Trophoblast cell (in vitro differentiated cells and primary cell): ENCODE results near the gene METTL9.

Experiments
- DNase-seq, 2 donors: peaks; one replicate each; pipeline ENCODE4 v3.0.0-alpha.2; 2016
- H2AFZ ChIP-seq: 2 replicates; pipeline ENCODE4 v1.6.1; 2013; ENCODE audit warnings: low read length, moderate library complexity, mild to moderate bottlenecking; ENCODE audit not compliant: insufficient read depth, poor library complexity
- H2AK5ac ChIP-seq: 2 replicates; pipeline ENCODE4 v1.6.1; 2013; ENCODE audit warnings: mild to moderate bottlenecking, low read length
- H2BK120ac ChIP-seq: 2 replicates; pipeline ENCODE4 v1.6.1; 2013; ENCODE audit warnings: low read length, mild to moderate bottlenecking, moderate library complexity; ENCODE audit not compliant: insufficient read depth, poor library complexity
- H2BK12ac ChIP-seq: 2 replicates; pipeline ENCODE4 v1.6.1; 2013; ENCODE audit warnings: mild to moderate bottlenecking, low read length, moderate library complexity
- H2BK5ac ChIP-seq: 2 replicates; pipeline ENCODE4 v1.6.1; 2013; ENCODE audit warnings: low read length, low read depth, moderate library complexity, mild to moderate bottlenecking; ENCODE audit not compliant: poor library complexity
- H3K14ac ChIP-seq: 2 replicates; pipeline ENCODE4 v1.6.1; 2013; ENCODE audit warnings: mild to moderate bottlenecking, low read length
- H3K18ac ChIP-seq: 2 replicates; pipeline ENCODE4 v1.6.1; 2013; ENCODE audit warnings: mild to moderate bottlenecking, low read length
- H3K23ac ChIP-seq: 2 replicates; pipeline ENCODE4 v1.6.1; 2013; ENCODE audit warnings: low read length
- H3K27ac ChIP-seq: 2 replicates; pipeline ENCODE4 v1.5.1; 2013; ENCODE audit warnings: low read depth, mild to moderate bottlenecking, inconsistent platforms, low read length, moderate library complexity
- H3K27me3 ChIP-seq: 2 replicates; pipeline ENCODE4 v1.6.1; 2013; ENCODE audit warnings: inconsistent platforms, mild to moderate bottlenecking, low read length, moderate library complexity; ENCODE audit not compliant: insufficient read depth
- H3K36me3 ChIP-seq, 2 experiments: 1 replicate in 1 of 2; 2 replicates in 1 of 2; pipeline ENCODE4 v1.6.1; 2013; ENCODE audit warnings: low read length in 2 of 2, mild to moderate bottlenecking in 2 of 2, moderate library complexity in 1 of 2; ENCODE audit not compliant: insufficient read depth in 2 of 2, control insufficient read depth in 1 of 2
- H3K4ac ChIP-seq: 2 replicates; pipeline ENCODE4 v1.6.1; 2013; ENCODE audit warnings: low read depth, mild to moderate bottlenecking, low read length, moderate library complexity
- H3K4me1 ChIP-seq, 2 experiments: 1 replicate in 1 of 2; 2 replicates in 1 of 2; pipeline ENCODE4 v1.6.1; 2013; ENCODE audit warnings: low read length in 2 of 2, mild to moderate bottlenecking in 2 of 2, moderate library complexity in 1 of 2; ENCODE audit not compliant: insufficient read depth in 2 of 2, control insufficient read depth in 1 of 2
- H3K4me2 ChIP-seq: 2 replicates; pipeline ENCODE4 v1.6.1; 2013; ENCODE audit warnings: inconsistent platforms, mild to moderate bottlenecking, low read length, moderate library complexity
- H3K4me3 ChIP-seq: 2 replicates; pipeline ENCODE4 v1.5.1; 2013; ENCODE audit warnings: mild to moderate bottlenecking, low read depth, low read length, inconsistent platforms
- H3K79me1 ChIP-seq: one replicate; pipeline ENCODE4 v1.6.1; 2013; ENCODE audit warnings: low read length
- H3K79me2 ChIP-seq: 2 replicates; pipeline ENCODE4 v1.6.1; 2013; ENCODE audit warnings: low read length, mild to moderate bottlenecking; ENCODE audit not compliant: control insufficient read depth, insufficient read depth, poor library complexity
- H3K9ac ChIP-seq: 2 replicates; pipeline ENCODE4 v1.6.1; 2013; ENCODE audit warnings: mild to moderate bottlenecking, low read length
- H3K9me3 ChIP-seq: 2 replicates; pipeline ENCODE4 v1.6.1; 2013; ENCODE audit warnings: low read depth, mild to moderate bottlenecking, control low read depth, inconsistent platforms, low read length; ENCODE audit not compliant: insufficient read depth
- H4K12ac ChIP-seq: 2 replicates; pipeline ENCODE4 v1.6.1; 2013; ENCODE audit warnings: low read depth, mild to moderate bottlenecking, low read length, moderate library complexity
- H4K8ac ChIP-seq: 2 replicates; pipeline ENCODE4 v1.6.1; 2013; ENCODE audit warnings: low read depth, mild to moderate bottlenecking, low read length, moderate library complexity
- H4K91ac ChIP-seq: one replicate; pipeline ENCODE4 v1.6.1; 2013; ENCODE audit warnings: low read depth, mild to moderate bottlenecking, low read length, moderate library complexity
- WGBS: extraction: QIAGEN DNeasy Blood & Tissue Kit; methylation state at CpG from one replicate; pipeline ENCODE4 v1.1.7; 2013; ENCODE audit warnings: missing lambda C conversion rate; ENCODE audit not compliant: insufficient read length, insufficient coverage; ENCODE audit errors: extremely low coverage; 5-methylcytosine and 5-hydroxymethylcytosine counted together

The METTL9 gene

GRCh38 chr16:21643785-21644184 is 44.4 kb downstream of the METTL9 start:
- H3K27me3 ChIP-seq: no peaks in the 10 kb centered on the region
- H2AFZ ChIP-seq: no peak overlapping the region
- no peaks in the 10 kb centered on the region for H3K79me2 ChIP-seq
- no peak overlapping the region for H3K27ac ChIP-seq
- no peaks in the 10 kb centered on the region for H3K9me3 ChIP-seq
- no peak overlapping the region for H2BK5ac ChIP-seq
- no peak overlapping the region for H4K91ac ChIP-seq
- no peak overlapping the region for H3K23ac ChIP-seq
- H3K36me3 ChIP-seq: peaks cover 0 to 6% of the 10 kb centered on the region in 2 experiments
- no CpG with 5 or more reads among the region's 3 CpGs for WGBS
- H3K4me2 ChIP-seq: no peak overlapping the region
- no peak overlapping the region for H4K8ac ChIP-seq
- no peak overlapping the region for H2AK5ac ChIP-seq
- H3K4me1 ChIP-seq: no peaks in the 10 kb centered on the region
- H2BK12ac ChIP-seq: no peak overlapping the region
- H4K12ac ChIP-seq: no peak overlapping the region
- no peak overlapping the region for H3K18ac ChIP-seq
- no peaks in the 10 kb centered on the region for H3K79me1 ChIP-seq
- H3K14ac ChIP-seq: no peak overlapping the region
- H3K4ac ChIP-seq: no peak overlapping the region
- no peak overlapping the region for H2BK120ac ChIP-seq
- no peak for DNase-seq
- H3K9ac ChIP-seq: no peak overlapping the region
- H3K4me3 ChIP-seq: no peak overlapping the region

- Histone ChIP-seq H3K27ac (no peak overlapping the region), H3K9ac (no peak overlapping the region), H3K4me2 (no peak overlapping the region), H3K79me2 (no peaks in the 10 kb centered on the region), H3K9me3 (no peaks in the 10 kb centered on the region), H2BK12ac (no peak overlapping the region), H2BK120ac (no peak overlapping the region), H3K27me3 (no peaks in the 10 kb centered on the region), H3K4me3 (no peak overlapping the region), H2AK5ac (no peak overlapping the region), H3K36me3 (peaks cover 0 to 6% of the 10 kb centered on the region in 2 experiments), H3K4ac (no peak overlapping the region), H3K18ac (no peak overlapping the region), H3K14ac (no peak overlapping the region), H4K91ac (no peak overlapping the region), H3K23ac (no peak overlapping the region), H2BK5ac (no peak overlapping the region), H3K79me1 (no peaks in the 10 kb centered on the region), H4K8ac (no peak overlapping the region), H4K12ac (no peak overlapping the region), H3K4me1 (no peaks in the 10 kb centered on the region), H2AFZ (no peak overlapping the region)
- DNase-seq: no peak
- no CpG with 5 or more reads among the region's 4 CpGs for WGBS
Observed at GRCh38 chr16:21644674-21645073, 45.3 kb downstream of the METTL9 start.

- H3K9me3 ChIP-seq: no peaks in the 10 kb centered on the region
Observed at GRCh38 chr16:21645261-21645721, 45.9 kb downstream of the METTL9 start.

GRCh38 chr16:21646091-21646490 is 46.7 kb downstream of the METTL9 start:
- H2AK5ac ChIP-seq: no peak overlapping the region
- no peaks in the 10 kb centered on the region for H3K27me3 ChIP-seq
- no peaks in the 10 kb centered on the region for H3K79me1 ChIP-seq
- H4K8ac ChIP-seq: no peak overlapping the region
- no peak overlapping the region for H4K91ac ChIP-seq
- no peak overlapping the region for H2BK120ac ChIP-seq
- no peak overlapping the region for H2AFZ ChIP-seq
- no peak overlapping the region for H2BK5ac ChIP-seq
- H3K79me2 ChIP-seq: no peaks in the 10 kb centered on the region
- no peak overlapping the region for H3K23ac ChIP-seq
- no peak overlapping the region for H3K18ac ChIP-seq
- H3K4ac ChIP-seq: no peak overlapping the region
- H3K4me3 ChIP-seq: no peak overlapping the region
- no peak overlapping the region for H3K9ac ChIP-seq
- H3K36me3 ChIP-seq: peaks cover 0 to 6% of the 10 kb centered on the region in 2 experiments
- no peak for DNase-seq
- H3K4me2 ChIP-seq: no peak overlapping the region
- WGBS: no CpG with 5 or more reads among the region's 5 CpGs
- no peak overlapping the region for H4K12ac ChIP-seq
- no peaks in the 10 kb centered on the region for H3K4me1 ChIP-seq
- no peak overlapping the region for H2BK12ac ChIP-seq
- no peak overlapping the region for H3K14ac ChIP-seq
- H3K27ac ChIP-seq: no peak overlapping the region
- no peaks in the 10 kb centered on the region for H3K9me3 ChIP-seq

More at GRCh38 chr16:21645261-21645721, 45.9 kb downstream of the METTL9 start:
- no peak overlapping the region for H4K12ac ChIP-seq
- no peak overlapping the region for H2BK120ac ChIP-seq
- no peak overlapping the region for H3K23ac ChIP-seq
- no peak overlapping the region for H3K18ac ChIP-seq
- no peaks in the 10 kb centered on the region for H3K79me2 ChIP-seq
- no peak overlapping the region for H4K91ac ChIP-seq
- no peak overlapping the region for H2BK12ac ChIP-seq
- no peaks in the 10 kb centered on the region for H3K4me1 ChIP-seq
- no peak overlapping the region for H3K27ac ChIP-seq
- H2AFZ ChIP-seq: no peak overlapping the region
- no peak overlapping the region for H2AK5ac ChIP-seq
- H3K4me3 ChIP-seq: no peak overlapping the region
- H2BK5ac ChIP-seq: no peak overlapping the region
- DNase-seq: peak in 1 of 2 donors; percentile 6
- peaks cover 0 to 6% of the 10 kb centered on the region in 2 experiments for H3K36me3 ChIP-seq
- no peak overlapping the region for H3K4ac ChIP-seq
- H4K8ac ChIP-seq: no peak overlapping the region
- WGBS: no CpG with 5 or more reads among the region's 9 CpGs
- no peaks in the 10 kb centered on the region for H3K79me1 ChIP-seq
- no peak overlapping the region for H3K9ac ChIP-seq
- no peak overlapping the region for H3K4me2 ChIP-seq
- no peak overlapping the region for H3K14ac ChIP-seq
- H3K27me3 ChIP-seq: no peaks in the 10 kb centered on the region
